SKM-1 (cell line): ENCODE data around the gene SLC38A11.

Source experiments
- DNase-seq: peaks from one replicate; lab custom pipeline; 2025; ENCODE audit not compliant: unreplicated experiment; lab: John Stamatoyannopoulos, UW

SLC38A11 gene

GRCh38 chr2:164972216-164972615, 16.9 kb upstream of the SLC38A11 start:
- DNase-seq: no peak

- no peak for DNase-seq
Observed at GRCh38 chr2:164969909-164970690, 14.8 kb upstream of the SLC38A11 start.

- no peak for DNase-seq
Observed at GRCh38 chr2:164967781-164968228, 12.5 kb upstream of the SLC38A11 start.

- no peak for DNase-seq
Observed at GRCh38 chr2:164967361-164967760, 12.0 kb upstream of the SLC38A11 start.

GRCh38 chr2:164964700-164965099, 9.4 kb upstream of the SLC38A11 start:
- peak; percentile 49 for DNase-seq

- DNase-seq: no peak
Observed at GRCh38 chr2:164960159-164960558, 4.8 kb upstream of the SLC38A11 start.

GRCh38 chr2:164954186-164954585, 1.1 kb downstream of the SLC38A11 start:
- no peak for DNase-seq

- DNase-seq: no peak
Observed at GRCh38 chr2:164953279-164953678, 2.0 kb downstream of the SLC38A11 start.

- DNase-seq: no peak
Observed at GRCh38 chr2:164952057-164952702, 3.1 kb downstream of the SLC38A11 start.

- DNase-seq: peak; percentile 60
Observed at GRCh38 chr2:164948540-164948939, 6.8 kb downstream of the SLC38A11 start.

GRCh38 chr2:164947281-164947680, 8.0 kb downstream of the SLC38A11 start:
- no peak for DNase-seq

GRCh38 chr2:164943289-164943688, 12.0 kb downstream of the SLC38A11 start:
- DNase-seq: no peak

GRCh38 chr2:164937864-164938401, 17.4 kb downstream of the SLC38A11 start:
- no peak for DNase-seq

GRCh38 chr2:164935118-164936101, 19.9 kb downstream of the SLC38A11 start:
- no peak for DNase-seq

- peak; percentile 16 for DNase-seq
Observed at GRCh38 chr2:164934401-164935117, 20.8 kb downstream of the SLC38A11 start.

- DNase-seq: no peak
Observed at GRCh38 chr2:164933671-164934189, 21.6 kb downstream of the SLC38A11 start.

- DNase-seq: no peak
Observed at GRCh38 chr2:164932377-164932776, 22.9 kb downstream of the SLC38A11 start.

- no peak for DNase-seq
Observed at GRCh38 chr2:164928101-164928673, 27.1 kb downstream of the SLC38A11 start.

- DNase-seq: no peak
Observed at GRCh38 chr2:164922134-164922533, 33.2 kb downstream of the SLC38A11 start.

- no peak for DNase-seq
Observed at GRCh38 chr2:164920430-164920829, 34.9 kb downstream of the SLC38A11 start.
